Progenitor cell of endocrine pancreas (in vitro differentiated cells): Measurements from ENCODE around the gene PDZD2. TPM values are rescaled to one million over a fixed set of nuclear protein-coding genes. Genes with fewer than 3 reads are reported as not detected.
"Not testable (repeated sequence)": the region's sequence is repeated elsewhere in the genome, so short reads cannot be mapped to it uniquely, and the experiment has no call there.

ENCODE experiments used
- DNase-seq: peaks from one replicate; pipeline ENCODE4 v3.0.0; 2021; ENCODE audit warnings: low spot score; ENCODE audit not compliant: unreplicated experiment
- H3K27ac Mint-ChIP-seq: 2 replicates; pipeline ENCODE4 v1.8.0; 2021; ENCODE audit warnings: mild to moderate bottlenecking, moderate library complexity, mixed read lengths
- H3K27me3 Mint-ChIP-seq: 2 replicates; pipeline ENCODE4 v1.8.0; 2021; ENCODE audit warnings: mixed read lengths
- H3K36me3 Mint-ChIP-seq: 2 replicates; pipeline ENCODE4 v1.8.0; 2022; ENCODE audit warnings: mixed read lengths; ENCODE audit not compliant: insufficient read depth
- H3K4me1 Mint-ChIP-seq: 2 replicates; pipeline ENCODE4 v1.8.0; 2021; ENCODE audit warnings: low read depth, mixed read lengths
- H3K4me3 Mint-ChIP-seq: 2 replicates; pipeline ENCODE4 v1.8.0; 2021; ENCODE audit warnings: low read depth, mild to moderate bottlenecking, moderate library complexity, mixed read lengths
- H3K9me3 Mint-ChIP-seq: 2 replicates; pipeline ENCODE4 v1.8.0; 2021; ENCODE audit warnings: low read depth, mixed read lengths
- total RNA-seq: library from RNA; stranded (reverse); gene quantifications from 2 replicates; pipeline ENCODE4 v1.2.1, GENCODE V29; 2021
- TF ChIP-seq, protein P1 (sequence below): fragments of 200-600 bp; sonication (generic); IDR thresholded peaks from one replicate; pipeline ENCODE4 v1.5.0; 2021; ENCODE audit warnings: antibody characterized with exemption, mild to moderate bottlenecking; ENCODE audit not compliant: unreplicated experiment

Gene PDZD2
- total RNA-seq, 1 donor from 2014 or later, result 3.1 TPM

DNA sequence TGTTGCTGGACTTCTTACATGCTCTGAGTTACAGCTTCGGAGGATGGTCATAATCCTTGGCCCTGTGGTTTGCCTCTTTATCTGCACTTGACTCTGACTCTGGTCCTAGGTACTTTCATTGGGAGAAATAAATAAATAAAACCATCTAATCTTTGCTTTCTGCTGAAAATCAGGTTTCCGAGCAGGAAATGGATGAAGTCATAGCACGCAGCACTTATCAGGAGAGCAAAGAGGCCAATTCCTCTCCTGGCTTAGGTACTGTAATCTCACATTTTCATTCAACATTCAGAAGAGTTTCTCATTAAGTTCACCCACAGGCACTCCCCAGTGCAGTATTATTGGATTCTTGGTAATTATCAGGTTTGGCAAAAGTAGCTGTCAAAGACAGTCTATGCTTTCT lies 430.5 kb downstream of the PDZD2 start:
- H3K36me3 Mint-ChIP-seq, result no peaks in the 10 kb centered on the region
- H3K27ac Mint-ChIP-seq, result no peak overlapping the region
- TF ChIP-seq, protein P1, sequence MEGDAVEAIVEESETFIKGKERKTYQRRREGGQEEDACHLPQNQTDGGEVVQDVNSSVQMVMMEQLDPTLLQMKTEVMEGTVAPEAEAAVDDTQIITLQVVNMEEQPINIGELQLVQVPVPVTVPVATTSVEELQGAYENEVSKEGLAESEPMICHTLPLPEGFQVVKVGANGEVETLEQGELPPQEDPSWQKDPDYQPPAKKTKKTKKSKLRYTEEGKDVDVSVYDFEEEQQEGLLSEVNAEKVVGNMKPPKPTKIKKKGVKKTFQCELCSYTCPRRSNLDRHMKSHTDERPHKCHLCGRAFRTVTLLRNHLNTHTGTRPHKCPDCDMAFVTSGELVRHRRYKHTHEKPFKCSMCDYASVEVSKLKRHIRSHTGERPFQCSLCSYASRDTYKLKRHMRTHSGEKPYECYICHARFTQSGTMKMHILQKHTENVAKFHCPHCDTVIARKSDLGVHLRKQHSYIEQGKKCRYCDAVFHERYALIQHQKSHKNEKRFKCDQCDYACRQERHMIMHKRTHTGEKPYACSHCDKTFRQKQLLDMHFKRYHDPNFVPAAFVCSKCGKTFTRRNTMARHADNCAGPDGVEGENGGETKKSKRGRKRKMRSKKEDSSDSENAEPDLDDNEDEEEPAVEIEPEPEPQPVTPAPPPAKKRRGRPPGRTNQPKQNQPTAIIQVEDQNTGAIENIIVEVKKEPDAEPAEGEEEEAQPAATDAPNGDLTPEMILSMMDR, result no peak
- DNase-seq, result no peak
- H3K4me3 Mint-ChIP-seq, result no peak overlapping the region
- H3K4me1 Mint-ChIP-seq, result no peaks in the 10 kb centered on the region
- H3K9me3 Mint-ChIP-seq, result no peaks in the 10 kb centered on the region
- no peaks in the 10 kb centered on the region for H3K27me3 Mint-ChIP-seq

GRCh38 chr5:32071351-32071944 lies 432.5 kb downstream of the PDZD2 start:
- no peaks in the 10 kb centered on the region for H3K36me3 Mint-ChIP-seq
- no peaks in the 10 kb centered on the region for H3K9me3 Mint-ChIP-seq
- H3K4me3 Mint-ChIP-seq, result no peak overlapping the region
- TF ChIP-seq, protein P1, result no peak
- no peaks in the 10 kb centered on the region for H3K27me3 Mint-ChIP-seq
- no peak for DNase-seq
- H3K27ac Mint-ChIP-seq, result no peak overlapping the region
- no peaks in the 10 kb centered on the region for H3K4me1 Mint-ChIP-seq

DNA sequence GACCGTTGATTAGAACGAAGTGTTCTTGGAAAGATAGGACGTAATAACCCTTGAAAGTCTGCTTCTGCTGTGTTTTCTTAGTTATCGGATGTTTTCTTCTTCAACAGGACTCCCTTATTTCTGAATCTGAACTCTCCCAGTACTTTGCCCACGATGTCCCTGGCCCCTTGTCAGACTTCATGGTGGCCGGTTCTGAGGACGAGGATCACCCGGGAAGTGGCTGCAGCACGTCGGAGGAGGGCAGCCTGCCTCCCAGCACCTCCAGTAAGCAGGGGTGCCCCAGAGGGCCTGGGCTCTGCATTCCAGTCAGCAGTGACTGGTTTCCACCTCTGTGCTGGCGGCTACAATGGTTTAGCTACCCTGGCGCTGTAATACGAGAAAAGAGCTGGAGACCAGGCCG lies 433.1 kb downstream of the PDZD2 start:
- H3K4me3 Mint-ChIP-seq, result no peak overlapping the region
- no peak overlapping the region for H3K27ac Mint-ChIP-seq
- DNase-seq, result no peak
- H3K36me3 Mint-ChIP-seq, result no peaks in the 10 kb centered on the region
- H3K4me1 Mint-ChIP-seq, result no peaks in the 10 kb centered on the region
- H3K27me3 Mint-ChIP-seq, result no peaks in the 10 kb centered on the region
- H3K9me3 Mint-ChIP-seq, result no peaks in the 10 kb centered on the region
- TF ChIP-seq, protein P1, result no peak

DNA sequence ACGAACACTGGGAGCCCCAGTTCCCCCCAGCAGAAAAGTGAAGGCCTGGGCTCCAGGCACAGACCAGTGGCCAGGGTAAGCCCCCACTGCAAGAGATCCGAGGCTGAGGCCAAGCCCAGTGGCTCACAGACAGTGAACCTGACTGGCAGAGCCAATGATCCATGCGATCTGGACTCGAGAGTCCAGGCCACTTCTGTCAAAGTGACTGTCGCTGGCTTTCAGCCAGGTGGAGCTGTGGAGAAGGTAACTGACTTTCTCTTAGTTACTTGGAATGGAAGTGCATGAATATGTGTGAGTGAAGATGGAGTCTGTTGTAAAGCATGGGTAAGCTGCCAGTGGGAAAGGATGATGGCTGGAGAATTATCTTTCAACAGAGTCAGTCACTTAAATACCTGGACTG lies 435.5 kb downstream of the PDZD2 start:
- H3K27me3 Mint-ChIP-seq, result no peaks in the 10 kb centered on the region
- no peaks in the 10 kb centered on the region for H3K36me3 Mint-ChIP-seq
- H3K9me3 Mint-ChIP-seq, result no peaks in the 10 kb centered on the region
- TF ChIP-seq, protein P1, result peak; percentile 6
- H3K4me1 Mint-ChIP-seq, result no peaks in the 10 kb centered on the region
- H3K27ac Mint-ChIP-seq, result no peak overlapping the region
- DNase-seq, result no peak
- H3K4me3 Mint-ChIP-seq, result no peak overlapping the region

DNA sequence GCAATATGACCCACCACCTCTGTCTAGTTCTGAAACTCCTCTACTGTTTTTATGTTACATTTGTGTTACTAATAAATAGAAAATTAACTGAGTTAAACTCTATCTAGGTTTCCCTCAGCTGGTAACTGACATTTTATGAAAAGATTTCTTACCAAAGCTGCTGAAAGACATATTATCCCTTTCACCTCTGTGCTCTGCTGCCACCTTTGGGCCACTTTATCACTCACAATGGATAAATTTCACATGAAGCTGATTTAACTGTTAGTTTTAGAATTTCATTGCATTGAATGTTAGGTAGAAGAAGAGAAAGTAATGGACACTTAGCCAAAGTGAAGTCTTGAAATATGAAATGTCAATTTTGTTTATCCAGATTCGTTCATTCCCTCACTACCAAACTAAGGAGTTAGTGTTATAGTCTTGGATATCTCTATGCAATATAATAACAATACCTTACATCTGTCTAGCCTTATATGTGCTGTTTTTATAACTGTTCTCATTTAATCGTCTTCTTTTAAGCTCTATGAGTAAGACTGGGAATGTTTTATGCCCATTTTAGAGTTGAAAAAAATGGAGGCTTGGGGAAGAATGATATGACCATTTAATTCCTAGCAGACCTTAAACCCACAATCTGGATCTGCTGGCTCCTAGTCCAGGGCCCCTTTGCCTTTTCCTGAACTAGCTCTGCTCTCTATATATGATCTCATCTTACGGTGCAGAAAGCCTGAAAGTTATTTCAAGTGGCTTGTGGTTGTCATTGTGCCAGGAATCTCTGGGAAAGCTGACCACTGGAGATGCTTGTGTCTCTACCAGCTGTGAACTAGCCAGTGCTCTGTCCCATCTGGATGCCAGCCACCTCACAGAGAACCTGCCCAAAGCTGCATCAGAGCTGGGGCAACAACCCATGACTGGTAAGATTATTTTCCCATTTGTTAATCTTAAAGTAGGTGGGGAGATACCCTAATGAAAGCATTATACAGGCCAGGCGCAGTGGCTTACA lies 438.1 kb downstream of the PDZD2 start:
- DNase-seq, result no peak
- Mint-ChIP-seq H3K4me1 (no peaks in the 10 kb centered on the region), H3K9me3 (no peaks in the 10 kb centered on the region), H3K27me3 (no peaks in the 10 kb centered on the region), H3K27ac (no peak overlapping the region), H3K4me3 (no peak overlapping the region), H3K36me3 (no peaks in the 10 kb centered on the region)
- TF ChIP-seq, protein P1, result peak; percentile 81

GRCh38 chr5:32078855-32079254 lies 439.9 kb downstream of the PDZD2 start:
- H3K27me3 Mint-ChIP-seq, H3K9me3 Mint-ChIP-seq, H3K4me3 Mint-ChIP-seq, H3K36me3 Mint-ChIP-seq, DNase-seq, H3K27ac Mint-ChIP-seq, H3K4me1 Mint-ChIP-seq: not testable (repeated sequence)

- not testable (repeated sequence) for DNase-seq, H3K9me3 Mint-ChIP-seq, H3K36me3 Mint-ChIP-seq, H3K27ac Mint-ChIP-seq, H3K4me1 Mint-ChIP-seq, H3K4me3 Mint-ChIP-seq, H3K27me3 Mint-ChIP-seq
Measured at GRCh38 chr5:32080565-32080964, 441.6 kb downstream of the PDZD2 start.
